Measurements from ENCODE around the gene C9orf153.
"Not testable (repeated sequence)": the region's sequence is repeated elsewhere in the genome, so short reads cannot be mapped to it uniquely, and the experiment has no call there.

The C9orf153 gene

GRCh38 chr9:86193088-86193487 is 66.4 kb downstream of the C9orf153 start (continued):
- TF ChIP-seq POU6F1 (CRISPR knock-in tag; IDR thresholded peaks at IDR 0.05; ENCODE audit: borderline replicate concordance, low read depth) = no peak
- TF ChIP-seq ARNTL (CRISPR knock-in tag; IDR thresholded peaks at IDR 0.05; ENCODE audit: borderline replicate concordance, low read depth) = no peak
- TF ChIP-seq TOX (CRISPR knock-in tag; IDR thresholded peaks at IDR 0.05; ENCODE audit: borderline replicate concordance) = no peak
- TF ChIP-seq, protein P1, sequence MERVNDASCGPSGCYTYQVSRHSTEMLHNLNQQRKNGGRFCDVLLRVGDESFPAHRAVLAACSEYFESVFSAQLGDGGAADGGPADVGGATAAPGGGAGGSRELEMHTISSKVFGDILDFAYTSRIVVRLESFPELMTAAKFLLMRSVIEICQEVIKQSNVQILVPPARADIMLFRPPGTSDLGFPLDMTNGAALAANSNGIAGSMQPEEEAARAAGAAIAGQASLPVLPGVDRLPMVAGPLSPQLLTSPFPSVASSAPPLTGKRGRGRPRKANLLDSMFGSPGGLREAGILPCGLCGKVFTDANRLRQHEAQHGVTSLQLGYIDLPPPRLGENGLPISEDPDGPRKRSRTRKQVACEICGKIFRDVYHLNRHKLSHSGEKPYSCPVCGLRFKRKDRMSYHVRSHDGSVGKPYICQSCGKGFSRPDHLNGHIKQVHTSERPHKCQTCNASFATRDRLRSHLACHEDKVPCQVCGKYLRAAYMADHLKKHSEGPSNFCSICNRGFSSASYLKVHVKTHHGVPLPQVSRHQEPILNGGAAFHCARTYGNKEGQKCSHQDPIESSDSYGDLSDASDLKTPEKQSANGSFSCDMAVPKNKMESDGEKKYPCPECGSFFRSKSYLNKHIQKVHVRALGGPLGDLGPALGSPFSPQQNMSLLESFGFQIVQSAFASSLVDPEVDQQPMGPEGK (CRISPR knock-in tag; IDR thresholded peaks at IDR 0.05; ENCODE audit: borderline replicate concordance) = no peak
- TF ChIP-seq RARB (CRISPR knock-in tag; IDR thresholded peaks at IDR 0.05) = no peak
- TF ChIP-seq ISL1 (CRISPR knock-in tag; IDR thresholded peaks at IDR 0.05) = no peak
- no peak for TF ChIP-seq ZNF70 (CRISPR knock-in tag; IDR thresholded peaks at IDR 0.05)
- no peak for TF ChIP-seq TCF4 (CRISPR knock-in tag; IDR thresholded peaks at IDR 0.05; ENCODE audit: borderline replicate concordance)
- TF ChIP-seq OSR1 (CRISPR knock-in tag; IDR thresholded peaks at IDR 0.05) = no peak

GRCh38 chr9:86190700-86191099 is 68.8 kb downstream of the C9orf153 start:
- ATAC-seq = not testable (repeated sequence)

GRCh38 chr9:86187121-86187520 is 72.3 kb downstream of the C9orf153 start:
- ATAC-seq = no peak
- TF ChIP-seq ARNTL (CRISPR knock-in tag; IDR thresholded peaks at IDR 0.05; ENCODE audit: borderline replicate concordance, low read depth) = no peak
- TF ChIP-seq ZNF8 (CRISPR knock-in tag; IDR thresholded peaks at IDR 0.05) = no peak
- TF ChIP-seq SNAI2 (CRISPR knock-in tag; IDR thresholded peaks at IDR 0.05) = no peak
- TF ChIP-seq ESRRG (CRISPR knock-in tag; IDR thresholded peaks at IDR 0.05) = no peak
- TF ChIP-seq RARB (CRISPR knock-in tag; IDR thresholded peaks at IDR 0.05) = no peak
- no peak for TF ChIP-seq ZNF70 (CRISPR knock-in tag; IDR thresholded peaks at IDR 0.05)
- no peak for TF ChIP-seq OSR1 (CRISPR knock-in tag; IDR thresholded peaks at IDR 0.05)
- TF ChIP-seq CSRNP3 (CRISPR knock-in tag; IDR thresholded peaks at IDR 0.05) = no peak
- no peak for TF ChIP-seq ZNF565 (CRISPR knock-in tag; conservative IDR thresholded peaks at IDR 0.05; ENCODE audit: low read depth)
- TF ChIP-seq ZFP3 (CRISPR knock-in tag; IDR thresholded peaks at IDR 0.05) = no peak
- TF ChIP-seq TCF4 (CRISPR knock-in tag; IDR thresholded peaks at IDR 0.05; ENCODE audit: borderline replicate concordance) = no peak
- no peak for TF ChIP-seq CSDC2 (CRISPR knock-in tag; IDR thresholded peaks at IDR 0.05)
- TF ChIP-seq, protein P1 (CRISPR knock-in tag; IDR thresholded peaks at IDR 0.05; ENCODE audit: borderline replicate concordance) = no peak
- TF ChIP-seq TOX (CRISPR knock-in tag; IDR thresholded peaks at IDR 0.05; ENCODE audit: borderline replicate concordance) = no peak
- TF ChIP-seq TSHZ2 (CRISPR knock-in tag; IDR thresholded peaks at IDR 0.05) = no peak

GRCh38 chr9:86186696-86187095 is 72.8 kb downstream of the C9orf153 start:
- no peak for ATAC-seq
- no peak for TF ChIP-seq BACH2 (CRISPR knock-in tag; IDR thresholded peaks at IDR 0.05; ENCODE audit: borderline replicate concordance)
- TF ChIP-seq ZNF565 (CRISPR knock-in tag; conservative IDR thresholded peaks at IDR 0.05; ENCODE audit: low read depth) = no peak
- TF ChIP-seq, protein P2, sequence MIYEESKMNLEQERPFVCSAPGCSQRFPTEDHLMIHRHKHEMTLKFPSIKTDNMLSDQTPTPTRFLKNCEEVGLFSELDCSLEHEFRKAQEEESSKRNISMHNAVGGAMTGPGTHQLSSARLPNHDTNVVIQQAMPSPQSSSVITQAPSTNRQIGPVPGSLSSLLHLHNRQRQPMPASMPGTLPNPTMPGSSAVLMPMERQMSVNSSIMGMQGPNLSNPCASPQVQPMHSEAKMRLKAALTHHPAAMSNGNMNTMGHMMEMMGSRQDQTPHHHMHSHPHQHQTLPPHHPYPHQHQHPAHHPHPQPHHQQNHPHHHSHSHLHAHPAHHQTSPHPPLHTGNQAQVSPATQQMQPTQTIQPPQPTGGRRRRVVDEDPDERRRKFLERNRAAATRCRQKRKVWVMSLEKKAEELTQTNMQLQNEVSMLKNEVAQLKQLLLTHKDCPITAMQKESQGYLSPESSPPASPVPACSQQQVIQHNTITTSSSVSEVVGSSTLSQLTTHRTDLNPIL (CRISPR knock-in tag; IDR thresholded peaks at IDR 0.05; ENCODE audit: low read depth) = no peak
- TF ChIP-seq TCF4 (CRISPR knock-in tag; IDR thresholded peaks at IDR 0.05; ENCODE audit: borderline replicate concordance) = no peak
- TF ChIP-seq TSHZ2 (CRISPR knock-in tag; IDR thresholded peaks at IDR 0.05) = no peak
- no peak for TF ChIP-seq ZFP30 (CRISPR knock-in tag; IDR thresholded peaks at IDR 0.05)
- no peak for TF ChIP-seq ZC3H10 (CRISPR knock-in tag; IDR thresholded peaks at IDR 0.05)
- no peak for TF ChIP-seq PPARA (CRISPR knock-in tag; IDR thresholded peaks at IDR 0.05; ENCODE audit: borderline replicate concordance)
- no peak for TF ChIP-seq GLIS3 (CRISPR knock-in tag; IDR thresholded peaks at IDR 0.05)
- no peak for TF ChIP-seq OSR1 (CRISPR knock-in tag; IDR thresholded peaks at IDR 0.05)
- TF ChIP-seq CSDC2 (CRISPR knock-in tag; IDR thresholded peaks at IDR 0.05) = no peak

Data from SK-N-SH treated with all-trans-retinoic acid at 6 μM for 48 hours (cell line).